ENCODE results near the gene UBE3D.
"Not testable (repeated sequence)": the region's sequence is repeated elsewhere in the genome, so short reads cannot be mapped to it uniquely, and the experiment has no call there.

Gene UBE3D

GRCh38 chr6:82908661-82909060 is 157.0 kb downstream of the UBE3D start:
- DNase-seq = no peak

GRCh38 chr6:82906951-82907350 is 158.7 kb downstream of the UBE3D start:
- DNase-seq = no peak

GRCh38 chr6:82906489-82906888 is 159.2 kb downstream of the UBE3D start:
- no peak for DNase-seq

GRCh38 chr6:82904860-82905259 is 160.8 kb downstream of the UBE3D start:
- DNase-seq = no peak

- no peak for DNase-seq
Observed at GRCh38 chr6:82904257-82904656, 161.4 kb downstream of the UBE3D start.

GRCh38 chr6:82902290-82902689 is 163.4 kb downstream of the UBE3D start:
- DNase-seq = no peak

- DNase-seq = no peak
Observed at GRCh38 chr6:82894653-82895259, 170.9 kb downstream of the UBE3D start.

GRCh38 chr6:82893889-82894652 is 171.6 kb downstream of the UBE3D start:
- no peak for DNase-seq

- DNase-seq = not testable (repeated sequence)
Observed at GRCh38 chr6:82891503-82891902, 174.1 kb downstream of the UBE3D start.

- no peak for DNase-seq
Observed at GRCh38 chr6:82891076-82891475, 174.6 kb downstream of the UBE3D start.

- no peak for DNase-seq
Observed at GRCh38 chr6:82890240-82890639, 175.4 kb downstream of the UBE3D start.

GRCh38 chr6:82889143-82889542 is 176.5 kb downstream of the UBE3D start:
- no peak for DNase-seq

- DNase-seq = no peak
Observed at GRCh38 chr6:82882363-82883023, 183.1 kb downstream of the UBE3D start.

- no peak for DNase-seq
Observed at GRCh38 chr6:82881519-82881918, 184.1 kb downstream of the UBE3D start.

GRCh38 chr6:82878812-82879211 is 186.8 kb downstream of the UBE3D start:
- DNase-seq = no peak

GRCh38 chr6:82877213-82878195 is 188.1 kb downstream of the UBE3D start:
- DNase-seq = no peak

GRCh38 chr6:82875573-82876185 is 190.0 kb downstream of the UBE3D start:
- no peak for DNase-seq

- DNase-seq = no peak
Observed at GRCh38 chr6:82874867-82875266, 190.8 kb downstream of the UBE3D start.

GRCh38 chr6:82872185-82872584 is 193.5 kb downstream of the UBE3D start:
- no peak for DNase-seq

GRCh38 chr6:82870582-82871172 is 195.0 kb downstream of the UBE3D start:
- no peak for DNase-seq

- no peak for DNase-seq
Observed at GRCh38 chr6:82869493-82869892, 196.1 kb downstream of the UBE3D start.

GRCh38 chr6:82867946-82868345 is 197.7 kb downstream of the UBE3D start:
- DNase-seq = no peak
